SK-N-SH treated with all-trans-retinoic acid at 6 μM for 48 hours (cell line): ENCODE measurements around the gene NKAPL.

ENCODE experiments used
- ARNTL ChIP-seq: fragments of 450-650 bp; formaldehyde crosslinking; IDR thresholded peaks from 2 replicates; pipeline ENCODE4 v1.5.0; 2020; ENCODE audit warnings: low read depth, mild to moderate bottlenecking, moderate library complexity, borderline replicate concordance
- CSDC2 ChIP-seq: fragments of 250-450 bp; sonication (Bioruptor Pico); IDR thresholded peaks from 2 replicates; pipeline ENCODE4 v1.5.0; 2020; ENCODE audit warnings: mild to moderate bottlenecking, moderate library complexity
- ESRRG ChIP-seq: fragments of 250-450 bp; sonication (Bioruptor Pico); IDR thresholded peaks from 2 replicates; pipeline ENCODE4 v1.6.1; 2021; ENCODE audit warnings: mild to moderate bottlenecking
- SNAI2 ChIP-seq: fragments of 250-450 bp; sonication (Bioruptor Pico); IDR thresholded peaks from 2 replicates; pipeline ENCODE4 v1.5.0; 2020; ENCODE audit warnings: mild to moderate bottlenecking, moderate library complexity
- ZFP3 ChIP-seq: fragments of 250-450 bp; sonication (Bioruptor Pico); IDR thresholded peaks from 2 replicates; pipeline ENCODE4 v1.5.0; 2020; ENCODE audit warnings: mild to moderate bottlenecking, moderate library complexity

GRCh38 chr6:28280595-28281287, 21.6 kb downstream of the NKAPL start:
- TF ChIP-seq CSDC2, result no peak
- TF ChIP-seq ESRRG (CRISPR knock-in tag), result no peak
- no peak for TF ChIP-seq ARNTL (CRISPR knock-in tag)
- no peak for TF ChIP-seq SNAI2 (CRISPR knock-in tag)
- no peak for TF ChIP-seq ZFP3 (CRISPR knock-in tag)
